Hippocampal formation (tissue), 2 donors: ENCODE results near the gene BMP5.

Experiments
- DNase-seq, 2 donors: peaks; one replicate each; lab custom pipeline; 2025; lab: John Stamatoyannopoulos, UW

The BMP5 gene

GRCh38 chr6:55872866-55873265 is 2.5 kb downstream of the BMP5 start:
- no peak for DNase-seq

DNA sequence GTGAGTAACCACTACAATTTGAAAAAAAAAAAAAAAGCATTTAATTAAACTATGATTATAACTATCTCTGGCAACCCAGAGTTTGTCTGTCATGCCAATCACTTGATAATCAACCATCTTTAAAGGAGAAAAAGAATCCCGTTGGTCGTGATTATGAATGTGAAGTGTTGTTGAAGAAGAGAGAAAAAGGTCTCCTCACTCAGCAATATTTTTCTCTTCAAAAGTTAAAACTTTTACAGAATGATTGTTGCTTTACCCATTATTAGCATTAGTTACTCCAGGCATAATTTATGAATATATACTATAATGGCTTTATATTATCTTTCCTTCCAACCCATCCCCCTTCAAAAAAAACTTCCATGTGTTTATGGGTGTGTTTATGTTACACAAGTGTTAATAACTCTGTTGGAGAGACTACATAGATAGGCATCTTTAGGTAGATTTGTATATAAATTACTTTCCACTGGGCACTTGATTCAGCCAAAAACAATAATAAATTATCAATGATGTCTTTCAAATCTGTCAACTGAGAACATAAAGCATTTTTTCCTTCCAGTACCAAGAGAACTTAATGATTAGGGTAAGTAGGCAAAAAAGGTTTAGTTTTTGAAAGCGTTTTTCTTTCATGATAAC is 5.1 kb downstream of the BMP5 start:
- no peak for DNase-seq

GRCh38 chr6:55869674-55870073 is 5.7 kb downstream of the BMP5 start:
- no peak for DNase-seq

DNA sequence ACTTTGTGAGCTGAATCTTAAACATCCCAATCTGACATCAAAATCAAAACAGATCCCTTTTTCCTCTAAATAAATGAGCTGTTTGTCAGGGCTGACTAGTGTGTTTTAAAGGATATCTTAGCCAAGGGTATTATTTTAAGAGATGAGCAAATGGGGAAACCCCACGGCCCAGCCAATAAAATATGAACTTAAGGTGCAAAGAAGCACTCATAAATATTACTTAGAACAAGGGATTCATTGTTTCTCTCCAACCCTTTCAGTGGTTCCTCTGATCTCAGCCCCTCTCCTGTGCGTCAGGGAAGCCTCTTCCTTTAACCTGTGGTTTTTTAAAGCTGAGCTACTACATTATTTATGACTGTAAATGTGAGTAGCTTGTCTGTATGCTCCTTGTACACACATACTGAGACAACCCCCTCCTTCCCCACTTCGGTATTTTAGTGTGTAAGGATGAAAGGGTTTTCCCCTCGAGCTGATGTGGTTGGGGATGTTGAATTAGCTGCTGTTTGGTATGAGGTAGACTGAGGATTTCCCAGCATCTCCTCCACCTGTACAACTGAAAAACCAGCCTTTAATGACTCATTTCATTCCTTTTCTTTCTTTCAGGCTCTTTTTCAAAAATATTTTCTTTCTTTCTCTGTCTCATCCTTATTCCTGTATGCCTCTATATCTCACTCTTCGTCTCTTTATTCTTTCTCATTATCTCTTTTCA is 6.5 kb downstream of the BMP5 start:
- no peak for DNase-seq

DNA sequence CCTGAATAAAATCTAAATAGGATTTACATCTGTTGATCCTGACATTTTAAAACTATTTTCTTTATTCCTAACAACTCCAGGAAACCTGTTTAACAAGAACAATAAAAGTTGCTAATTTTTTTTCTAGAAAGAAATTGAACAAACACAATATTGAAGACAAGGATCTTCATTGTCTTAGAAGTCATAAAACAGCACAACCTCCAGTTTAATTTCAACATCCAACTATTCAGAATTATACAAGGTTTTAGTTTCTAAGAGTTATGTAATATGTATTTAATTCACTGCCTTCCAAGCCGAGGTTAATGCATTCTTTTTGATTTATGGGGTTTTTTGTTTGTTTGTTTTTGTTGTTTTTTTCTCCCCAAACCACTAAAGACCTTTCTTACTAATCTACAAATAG is 7.2 kb downstream of the BMP5 start:
- no peak for DNase-seq

DNA sequence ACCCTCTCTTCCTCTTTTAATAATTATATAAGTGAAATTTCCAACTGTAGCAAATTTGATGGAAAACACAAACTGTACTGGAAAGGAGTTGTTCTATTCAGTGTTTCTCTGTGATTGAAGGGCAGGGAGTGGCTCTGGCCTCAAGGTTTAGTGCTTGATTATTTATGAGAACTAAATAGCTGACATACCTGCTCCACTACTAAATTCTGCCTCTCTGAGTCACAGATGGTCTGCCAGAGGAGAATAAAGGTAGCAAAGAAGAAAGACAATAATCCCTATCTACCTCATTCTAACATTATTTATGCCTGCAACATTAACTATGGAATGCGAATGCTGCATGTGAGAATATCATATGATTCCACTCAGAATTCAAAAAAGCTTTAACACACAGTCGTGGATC is 9.3 kb downstream of the BMP5 start:
- no peak for DNase-seq

DNA sequence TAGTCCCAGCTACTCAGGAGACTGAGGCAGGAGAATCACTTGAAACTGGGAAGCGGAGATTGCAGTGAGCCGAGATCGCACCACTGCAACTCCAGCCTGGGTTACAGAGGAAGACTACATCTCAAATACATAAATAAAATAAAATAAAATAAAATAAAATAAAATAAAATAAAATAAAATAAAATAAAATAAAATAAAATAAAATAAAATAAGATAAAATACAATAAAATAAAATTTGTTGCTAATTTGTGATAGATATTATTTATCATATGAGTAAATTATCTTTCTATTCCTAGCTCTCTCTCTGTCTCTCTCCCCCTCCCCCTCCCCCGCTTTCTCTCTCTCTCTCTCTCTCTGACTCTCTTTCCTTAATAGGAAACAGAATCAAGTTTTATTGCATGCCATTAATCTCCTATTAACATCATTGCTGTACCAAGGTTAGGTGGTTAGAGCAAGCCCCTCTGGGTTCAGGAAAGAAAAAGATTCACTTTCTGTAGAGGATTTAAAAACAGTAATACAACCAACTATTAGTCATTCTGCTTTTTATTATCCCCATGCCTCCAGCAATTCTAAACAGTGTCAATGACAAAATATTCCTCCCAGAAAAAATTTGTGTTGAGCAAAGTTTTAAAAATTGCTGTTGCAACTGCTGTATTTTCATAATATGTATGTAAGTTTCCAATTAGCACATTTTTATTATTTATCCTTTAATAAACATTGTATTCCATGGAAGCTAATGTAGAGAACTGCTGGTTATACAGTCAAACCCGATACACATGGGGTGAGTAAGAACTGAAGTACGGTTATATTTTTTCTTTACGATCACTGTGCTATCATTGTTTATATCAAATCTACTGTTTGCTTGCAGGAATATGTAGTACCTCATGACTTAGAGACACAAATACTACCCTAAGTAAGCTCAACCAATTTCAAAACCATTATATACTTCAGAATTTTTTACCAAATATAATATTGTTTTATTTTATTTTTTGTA is 22.1 kb downstream of the BMP5 start:
- no peak for DNase-seq

- no peak for DNase-seq
Observed at GRCh38 chr6:55841341-55841740, 34.0 kb downstream of the BMP5 start.

GRCh38 chr6:55839080-55839479 is 36.3 kb downstream of the BMP5 start:
- DNase-seq = no peak

DNA sequence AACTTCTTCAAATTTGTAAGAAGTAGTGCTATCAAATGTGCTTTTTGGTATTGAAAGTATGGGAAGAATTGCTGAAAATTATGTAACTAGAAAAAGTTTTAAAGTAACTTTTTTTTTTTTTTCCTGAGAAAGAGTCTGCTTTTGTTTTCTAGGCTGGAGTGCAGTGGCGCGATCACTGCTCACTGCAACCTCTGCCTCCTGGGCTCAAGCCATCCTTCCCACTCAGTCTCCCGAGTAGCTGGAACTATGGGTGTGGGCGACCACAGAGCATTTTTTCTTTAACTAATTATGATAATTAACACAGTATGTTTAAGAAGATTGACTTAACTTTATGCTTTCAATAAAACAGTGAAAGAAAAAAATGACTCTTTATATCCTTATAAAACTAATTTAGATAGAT is 38.4 kb downstream of the BMP5 start:
- DNase-seq = no peak

GRCh38 chr6:55836481-55836880 is 38.9 kb downstream of the BMP5 start:
- no peak for DNase-seq

- DNase-seq = no peak
Observed at GRCh38 chr6:55835220-55835619, 40.2 kb downstream of the BMP5 start.

DNA sequence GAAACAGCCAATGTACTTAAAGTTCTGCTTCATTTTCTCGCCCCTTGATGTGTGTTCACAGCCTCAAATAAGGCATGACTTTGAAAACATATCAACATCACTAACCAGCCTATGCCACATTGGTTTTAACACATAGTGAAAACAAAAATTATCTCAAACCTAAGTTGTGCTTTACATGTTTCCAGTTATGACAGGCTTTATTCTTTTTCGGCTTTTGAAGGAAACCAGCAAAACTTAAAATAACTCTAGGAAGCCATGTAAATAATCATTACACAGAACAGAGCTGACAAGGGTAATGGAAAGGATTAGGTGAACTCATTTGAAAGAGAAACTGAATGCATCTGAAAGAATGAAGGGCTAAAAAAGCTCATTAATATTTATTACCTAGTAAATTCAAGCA is 42.1 kb downstream of the BMP5 start:
- no peak for DNase-seq

- DNase-seq = no peak
Observed at GRCh38 chr6:55827818-55828522, 47.4 kb downstream of the BMP5 start.

- DNase-seq = no peak
Observed at GRCh38 chr6:55826941-55827340, 48.4 kb downstream of the BMP5 start.

DNA sequence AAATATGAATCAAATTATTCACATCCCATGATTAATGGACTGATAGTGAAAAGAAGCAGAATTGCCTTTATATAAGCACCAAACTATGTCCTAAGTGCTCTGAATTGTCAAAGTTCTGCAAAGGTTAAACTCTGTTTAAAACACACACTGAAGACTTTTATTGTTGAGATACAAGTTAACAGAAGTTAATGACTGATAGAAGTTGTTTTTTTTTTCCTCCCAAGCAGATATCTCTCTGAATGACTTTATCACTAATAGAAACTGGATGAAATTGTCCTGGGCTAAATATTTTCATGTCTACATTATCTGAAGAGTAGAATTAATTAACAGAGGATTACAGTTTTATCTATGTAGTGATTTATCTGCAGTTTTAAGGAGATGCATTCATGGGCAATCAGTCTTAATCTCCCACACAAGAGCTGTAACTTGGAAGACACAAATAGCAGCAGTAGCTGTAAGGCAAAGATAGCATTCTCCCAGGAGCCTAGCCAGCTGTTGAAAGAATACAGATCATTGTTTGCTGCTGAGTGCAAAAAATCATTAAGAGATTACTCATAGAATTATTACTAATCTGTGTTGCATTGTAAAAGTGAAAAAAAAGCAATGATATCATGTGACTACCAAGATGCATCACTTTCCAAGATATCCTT is 49.9 kb downstream of the BMP5 start:
- no peak for DNase-seq

DNA sequence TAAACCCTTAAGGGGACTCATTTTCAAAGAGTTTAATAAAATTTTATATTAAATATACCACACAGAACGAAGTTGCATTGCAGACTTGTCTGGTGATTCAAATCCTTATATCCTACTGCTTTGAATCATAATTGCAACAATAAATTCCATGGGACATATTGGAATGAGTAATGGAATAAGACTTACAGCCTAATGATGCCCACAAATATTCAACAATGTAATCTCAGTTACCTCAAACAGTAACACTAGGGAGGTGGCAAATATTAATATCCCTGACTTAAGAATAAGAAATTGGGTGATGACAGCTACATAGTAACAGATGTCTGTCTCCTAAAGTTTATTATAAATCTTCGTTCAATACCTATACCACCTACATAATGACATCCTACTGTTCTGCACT is 52.6 kb downstream of the BMP5 start:
- no peak for DNase-seq

DNA sequence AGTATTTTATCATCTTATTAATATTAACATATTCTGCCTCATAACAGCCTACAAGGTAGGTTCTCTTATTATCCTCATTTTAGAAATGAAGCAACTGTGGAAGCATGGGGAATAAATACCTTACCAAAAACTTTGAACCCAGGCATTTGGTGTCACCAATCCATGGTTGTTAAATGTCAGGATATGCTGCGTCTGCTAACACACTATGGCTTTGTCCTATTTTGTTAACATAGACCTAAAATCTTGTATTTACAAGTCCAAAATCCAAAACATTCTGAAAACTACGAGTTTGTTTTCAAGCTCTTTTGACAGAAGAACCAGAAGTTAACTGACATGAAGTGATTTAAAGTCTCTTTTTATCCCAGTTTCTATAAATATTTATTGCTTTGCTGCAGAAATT is 53.4 kb downstream of the BMP5 start:
- DNase-seq = no peak

- DNase-seq = no peak
Observed at GRCh38 chr6:55820696-55821095, 54.7 kb downstream of the BMP5 start.

DNA sequence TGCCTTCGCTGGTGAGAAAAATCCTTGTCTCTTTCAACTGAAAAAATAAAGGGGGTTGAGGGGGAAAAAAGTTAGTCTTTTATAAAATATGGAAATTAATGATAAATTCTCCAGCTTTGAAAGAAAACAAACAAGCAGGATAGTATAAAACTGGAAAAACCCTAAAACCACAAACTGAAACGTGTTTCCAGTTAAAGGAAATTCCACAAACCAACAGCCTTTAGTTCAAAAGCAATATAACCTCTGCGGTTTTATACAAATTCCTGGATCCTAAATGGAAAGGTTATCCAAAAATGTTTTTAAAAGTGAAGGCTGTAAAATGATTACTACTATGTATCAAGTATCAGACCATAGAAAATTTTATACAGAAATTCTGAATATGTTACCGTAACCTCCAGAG is 55.6 kb downstream of the BMP5 start:
- no peak for DNase-seq

DNA sequence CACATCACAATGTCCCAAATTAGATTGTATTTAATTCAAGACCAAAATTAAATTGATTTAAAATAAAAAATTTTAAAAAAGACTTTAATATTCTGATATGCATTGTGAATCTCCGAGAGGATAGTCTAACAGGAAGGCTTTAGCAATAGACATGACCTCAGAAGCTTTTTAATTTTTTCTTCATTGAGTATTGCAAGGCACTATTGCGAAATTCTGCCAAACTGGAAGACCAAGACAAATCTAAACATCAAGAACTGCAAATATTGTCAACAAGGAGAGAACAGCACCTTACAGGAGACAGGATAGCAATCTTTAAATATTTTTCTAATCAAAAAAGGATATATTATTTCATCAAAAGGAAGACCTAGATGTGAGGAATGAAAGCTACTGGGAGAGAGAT is 56.9 kb downstream of the BMP5 start:
- no peak for DNase-seq

- no peak for DNase-seq
Observed at GRCh38 chr6:55812509-55812908, 62.9 kb downstream of the BMP5 start.
